Cardiac fibroblast (primary cell): ENCODE results near the gene EFNA3.
A peak's percentile ranks its signal among the peaks of the same experiment; 100 is the strongest.

Experiments used
- DNase-seq, 2 donors: peaks; one replicate each; pipeline versions ENCODE4 v3.0.0 to v3.0.0-alpha.2; 2010; ENCODE audit warnings: low read depth in 2 of 2
- H3K4me3 ChIP-seq, 2 donors: replicated peaks in 1 of 2; 1 replicate in 1 of 2; 2 replicates in 1 of 2; pipeline ENCODE4 v1.5.1; 2011; ENCODE audit warnings: low read depth in 2 of 2, low read length in 2 of 2, mild to moderate bottlenecking in 2 of 2, moderate library complexity in 1 of 2
- CTCF ChIP-seq: IDR thresholded peaks from one replicate; pipeline ENCODE4 v1.5.1; 2011; ENCODE audit warnings: low read depth, mild to moderate bottlenecking, low read length, inconsistent platforms

The EFNA3 gene

GRCh38 chr1:155091071-155092051 lies 12.7 kb downstream of the EFNA3 start:
- TF ChIP-seq CTCF = peak; percentile 99
- peak overlapping the region in 1 of 2 donors; percentile 8 for H3K4me3 ChIP-seq
- peak; percentile 71 to 75 for DNase-seq

- no peak overlapping the region for H3K4me3 ChIP-seq
- no peak for TF ChIP-seq CTCF
- no peak for DNase-seq
These were observed 13.5 kb downstream of the EFNA3 start for GRCh38 chr1:155092131-155092530.

GRCh38 chr1:155092641-155093040 lies 14.0 kb downstream of the EFNA3 start:
- no peak for TF ChIP-seq CTCF
- H3K4me3 ChIP-seq = no peak overlapping the region
- DNase-seq = no peak

- peak; percentile 45 for TF ChIP-seq CTCF
- no peak overlapping the region for H3K4me3 ChIP-seq
- DNase-seq = peak; percentile 63 to 74
These were observed 15.4 kb downstream of the EFNA3 start for GRCh38 chr1:155093911-155094621.

- no peak for TF ChIP-seq CTCF
- no peak for DNase-seq
- no peak overlapping the region for H3K4me3 ChIP-seq
These were observed 15.9 kb downstream of the EFNA3 start for GRCh38 chr1:155094622-155094948.

GRCh38 chr1:155099331-155099730 lies 20.7 kb downstream of the EFNA3 start:
- DNase-seq = no peak

More at GRCh38 chr1:155099331-155099730, 20.7 kb downstream of the EFNA3 start:
- TF ChIP-seq CTCF = no peak
- H3K4me3 ChIP-seq = no peak overlapping the region
